ENCODE measurements around the gene SEC11A. TPM values are rescaled to one million over a fixed set of nuclear protein-coding genes. Genes with fewer than 3 reads are reported as not detected.
"Not testable (repeated sequence)": the region's sequence is repeated elsewhere in the genome, so short reads cannot be mapped to it uniquely, and the experiment has no call there.

SEC11A gene
- total RNA-seq, 4 donors from 2014 or later = 57.4 to 90.3 (median 73.5) TPM

GRCh38 chr15:84762840-84763572 is 47.1 kb upstream of the SEC11A start:
- intact Hi-C loops (cut with DNase I) = no loop called here
- Histone ChIP-seq H3K27ac (replicated peaks in 1 of 4) (no peak overlapping the region), H3K27me3 (no peaks in the 10 kb centered on the region), H3K4me1 (peaks cover 54 to 77% (median 69%) of the 10 kb centered on the region in 4 donors), H3K4me3 (no peak overlapping the region), H3K36me3 (peaks cover 0 to 32% (median 12%) of the 10 kb centered on the region in 4 donors), H3K9me3 (no peaks in the 10 kb centered on the region)
- 95% methylated on average over 3 of the region's 3 CpGs for WGBS
- DNase-seq (ENCODE audit: extremely low spot score) = no peak
- TF ChIP-seq EP300 (IDR thresholded peaks at IDR 0.05) (no peak), CTCF (IDR thresholded peaks at IDR 0.05) (no peak), POLR2A (IDR thresholded peaks at IDR 0.05; ENCODE audit: low read depth) (no peak), POLR2AphosphoS5 (IDR thresholded peaks at IDR 0.05) (no peak)

GRCh38 chr15:84761607-84762131 is 45.7 kb upstream of the SEC11A start:
- Histone ChIP-seq H3K4me3 (no peak overlapping the region), H3K36me3 (peaks cover 0 to 18% (median 10%) of the 10 kb centered on the region in 4 donors), H3K9me3 (no peaks in the 10 kb centered on the region), H3K4me1 (peaks cover 56 to 86% (median 71%) of the 10 kb centered on the region in 4 donors), H3K27me3 (no peaks in the 10 kb centered on the region), H3K27ac (replicated peaks in 1 of 4) (no peak overlapping the region)
- no peak for DNase-seq (ENCODE audit: extremely low spot score)
- intact Hi-C loops (cut with DNase I) = no loop called here
- 41% methylated on average over 4 of the region's 4 CpGs for WGBS
- TF ChIP-seq POLR2A (IDR thresholded peaks at IDR 0.05; ENCODE audit: low read depth) = no peak

- 96% methylated on average over 1 of the region's 1 CpG for WGBS
- no peak for DNase-seq (ENCODE audit: extremely low spot score)
Observed at GRCh38 chr15:84760219-84760618, 44.3 kb upstream of the SEC11A start.

GRCh38 chr15:84759018-84759417 is 43.1 kb upstream of the SEC11A start:
- H3K9me3 ChIP-seq = no peaks in the 10 kb centered on the region
- no peak for TF ChIP-seq CTCF (IDR thresholded peaks at IDR 0.05)
- TF ChIP-seq EP300 (IDR thresholded peaks at IDR 0.05) = no peak
- 100% methylated on average over 1 of the region's 1 CpG for WGBS
- no peak overlapping the region for H3K27ac ChIP-seq (replicated peaks in 1 of 4)
- peaks cover 66 to 92% (median 76%) of the 10 kb centered on the region in 4 donors for H3K4me1 ChIP-seq
- intact Hi-C loops (cut with DNase I) = no loop called here
- no peak for DNase-seq (ENCODE audit: extremely low spot score)
- H3K36me3 ChIP-seq = no peaks in the 10 kb centered on the region
- no peak overlapping the region for H3K4me3 ChIP-seq
- H3K27me3 ChIP-seq = no peaks in the 10 kb centered on the region

More at GRCh38 chr15:84760219-84760618, 44.3 kb upstream of the SEC11A start:
- no peak for TF ChIP-seq POLR2A (IDR thresholded peaks at IDR 0.05; ENCODE audit: low read depth)
- no peak for TF ChIP-seq CTCF (IDR thresholded peaks at IDR 0.05)
- no peak for TF ChIP-seq POLR2AphosphoS5 (IDR thresholded peaks at IDR 0.05)
- TF ChIP-seq EP300 (IDR thresholded peaks at IDR 0.05) = no peak
- intact Hi-C loops (cut with DNase I) = no loop called here
- H3K4me1 ChIP-seq = peaks cover 64 to 92% (median 83%) of the 10 kb centered on the region in 4 donors
- no peak overlapping the region for H3K4me3 ChIP-seq
- no peaks in the 10 kb centered on the region for H3K27me3 ChIP-seq
- H3K36me3 ChIP-seq = peaks cover 0 to 4% (median under 1%) of the 10 kb centered on the region in 4 donors
- H3K9me3 ChIP-seq = no peaks in the 10 kb centered on the region
- H3K27ac ChIP-seq (replicated peaks in 1 of 4) = no peak overlapping the region

GRCh38 chr15:84755736-84756527 is 40.0 kb upstream of the SEC11A start:
- intact Hi-C loops (cut with DNase I) = no loop called here
- peaks cover 64 to 90% (median 74%) of the 10 kb centered on the region in 4 donors for H3K4me1 ChIP-seq
- no peaks in the 10 kb centered on the region for H3K36me3 ChIP-seq
- WGBS = 75% methylated on average over 1 of the region's 1 CpG
- H3K27me3 ChIP-seq = no peaks in the 10 kb centered on the region
- TF ChIP-seq CTCF (IDR thresholded peaks at IDR 0.05) (no peak), POLR2A (IDR thresholded peaks at IDR 0.05; ENCODE audit: low read depth) (no peak), EP300 (IDR thresholded peaks at IDR 0.05) (no peak), POLR2AphosphoS5 (IDR thresholded peaks at IDR 0.05) (no peak)
- H3K27ac ChIP-seq (replicated peaks in 1 of 4) = no peak overlapping the region
- DNase-seq (ENCODE audit: extremely low spot score) = no peak
- H3K4me3 ChIP-seq = no peak overlapping the region
- H3K9me3 ChIP-seq = no peaks in the 10 kb centered on the region

- not testable (repeated sequence) for DNase-seq (ENCODE audit: extremely low spot score); H3K27ac ChIP-seq (replicated peaks in 1 of 4); H3K4me3 ChIP-seq; H3K9me3 ChIP-seq; H3K27me3 ChIP-seq; H3K36me3 ChIP-seq
- intact Hi-C loops (cut with DNase I) = loop anchor here (5.0 kb wide), 2 partner anchors 53 to 62 kb away; partner anchors contain the start of gene ALPK3
- WGBS = 88% methylated on average over 4 of the region's 4 CpGs
- H3K4me1 ChIP-seq = peaks cover 64 to 90% (median 76%) of the 10 kb centered on the region in 4 donors
Observed at GRCh38 chr15:84754889-84755288, 39.0 kb upstream of the SEC11A start.
